ENCODE results near the gene RAF1. TPM values are rescaled to one million over a fixed set of nuclear protein-coding genes. Genes with fewer than 3 reads are reported as not detected.

Gene RAF1
- total RNA-seq, 1 experiment from 2014 or later = 130 TPM

- CTCF ChIA-PET = no interaction called here
- POLR2A ChIA-PET (ENCODE audit: low non-redundant PET) = no interaction called here
- Histone ChIP-seq H3K4me1 (ENCODE audit: insufficient read depth, low read length, poor library complexity, severe bottlenecking) (no peaks in the 10 kb centered on the region), H3K9me3 (ENCODE audit: low read depth, low read length, poor library complexity, severe bottlenecking) (no peaks in the 10 kb centered on the region), H3K4me3 (ENCODE audit: low read depth, low read length, poor library complexity, severe bottlenecking) (no peak overlapping the region), H3K27me3 (replicated peaks; ENCODE audit: insufficient read depth, low read depth, low read length, poor library complexity) (no peaks in the 10 kb centered on the region), H3K36me3 (ENCODE audit: insufficient read depth, low read length, poor library complexity, severe bottlenecking) (peaks cover 88% of the 10 kb centered on the region), H3K27ac (ENCODE audit: low read depth, low read length, poor library complexity, severe bottlenecking) (no peak overlapping the region)
- BruUV-seq (replicated peaks) = no TSS peak
- intact Hi-C loops (cut with micrococcal nuclease; ENCODE audit: unreplicated experiment) = no loop called here
- DNase-seq (ENCODE audit: low spot score) = no peak
- no peak for TF ChIP-seq EZH2 (IDR thresholded peaks at IDR 0.05; ENCODE audit: borderline replicate concordance, low read depth, low read length, poor library complexity, severe bottlenecking)
- TF ChIP-seq CTCF (conservative IDR thresholded peaks at IDR 0.05; ENCODE audit: low read depth, low read length) = no peak
Observed at GRCh38 chr3:12584083-12584482, 79.8 kb downstream of the RAF1 start.

- no TSS peak for BruUV-seq (replicated peaks)
Observed at GRCh38 chr3:12583280-12583679, 80.6 kb downstream of the RAF1 start.

GRCh38 chr3:12582730-12583129 lies 81.2 kb downstream of the RAF1 start:
- Histone ChIP-seq H3K27ac (ENCODE audit: low read depth, low read length, poor library complexity, severe bottlenecking) (no peak overlapping the region), H3K4me3 (ENCODE audit: low read depth, low read length, poor library complexity, severe bottlenecking) (no peak overlapping the region), H3K4me1 (ENCODE audit: insufficient read depth, low read length, poor library complexity, severe bottlenecking) (no peaks in the 10 kb centered on the region), H3K27me3 (replicated peaks; ENCODE audit: insufficient read depth, low read depth, low read length, poor library complexity) (no peaks in the 10 kb centered on the region), H3K9me3 (ENCODE audit: low read depth, low read length, poor library complexity, severe bottlenecking) (no peaks in the 10 kb centered on the region), H3K36me3 (ENCODE audit: insufficient read depth, low read length, poor library complexity, severe bottlenecking) (peaks cover 82% of the 10 kb centered on the region)
- ChIA-PET POLR2A (ENCODE audit: low non-redundant PET) (no interaction called here), CTCF (no interaction called here)
- BruUV-seq (replicated peaks) = TSS peak; percentile 26
- no peak for DNase-seq (ENCODE audit: low spot score)
- TF ChIP-seq CTCF (conservative IDR thresholded peaks at IDR 0.05; ENCODE audit: low read depth, low read length) = no peak
- TF ChIP-seq EZH2 (IDR thresholded peaks at IDR 0.05; ENCODE audit: borderline replicate concordance, low read depth, low read length, poor library complexity, severe bottlenecking) = no peak
- intact Hi-C loops (cut with micrococcal nuclease; ENCODE audit: unreplicated experiment) = no loop called here

More at GRCh38 chr3:12583280-12583679, 80.6 kb downstream of the RAF1 start:
- intact Hi-C loops (cut with micrococcal nuclease; ENCODE audit: unreplicated experiment) = no loop called here
- ChIA-PET CTCF (no interaction called here), POLR2A (ENCODE audit: low non-redundant PET) (no interaction called here)
- H3K27me3 ChIP-seq (replicated peaks; ENCODE audit: insufficient read depth, low read depth, low read length, poor library complexity) = no peaks in the 10 kb centered on the region
- H3K4me3 ChIP-seq (ENCODE audit: low read depth, low read length, poor library complexity, severe bottlenecking) = no peak overlapping the region
- no peaks in the 10 kb centered on the region for H3K4me1 ChIP-seq (ENCODE audit: insufficient read depth, low read length, poor library complexity, severe bottlenecking)
- no peak overlapping the region for H3K27ac ChIP-seq (ENCODE audit: low read depth, low read length, poor library complexity, severe bottlenecking)
- DNase-seq (ENCODE audit: low spot score) = no peak
- peaks cover 87% of the 10 kb centered on the region for H3K36me3 ChIP-seq (ENCODE audit: insufficient read depth, low read length, poor library complexity, severe bottlenecking)
- no peaks in the 10 kb centered on the region for H3K9me3 ChIP-seq (ENCODE audit: low read depth, low read length, poor library complexity, severe bottlenecking)
- no peak for TF ChIP-seq EZH2 (IDR thresholded peaks at IDR 0.05; ENCODE audit: borderline replicate concordance, low read depth, low read length, poor library complexity, severe bottlenecking)
- TF ChIP-seq CTCF (conservative IDR thresholded peaks at IDR 0.05; ENCODE audit: low read depth, low read length) = no peak

Measured in A673 (cell line).